ENCODE data around the gene S1PR4.
"Not testable (repeated sequence)": the region's sequence is repeated elsewhere in the genome, so short reads cannot be mapped to it uniquely, and the experiment has no call there.

Gene S1PR4

GRCh38 chr19:3186160-3186688 lies 7.7 kb downstream of the S1PR4 start:
- Histone ChIP-seq H3K9me3 (ENCODE audit: control insufficient read depth, low read depth, low read length) (no peaks in the 10 kb centered on the region), H3K4me3 (ENCODE audit: low read length) (peak overlapping the region; percentile 94), H3K9ac (ENCODE audit: low read length) (peak overlapping the region; percentile 85), H3K27ac (ENCODE audit: low read length) (no peak overlapping the region), H3K27me3 (ENCODE audit: control insufficient read depth, insufficient read depth, low read length) (no peaks in the 10 kb centered on the region), H3K4me1 (ENCODE audit: control insufficient read depth, low read depth, low read length) (peaks cover 6% of the 10 kb centered on the region), H3K36me3 (ENCODE audit: control insufficient read depth, low read depth, low read length) (no peaks in the 10 kb centered on the region)

- Histone ChIP-seq H3K36me3 (ENCODE audit: control insufficient read depth, low read depth, low read length) (no peaks in the 10 kb centered on the region), H3K9ac (ENCODE audit: low read length) (peak overlapping the region; percentile 85), H3K4me3 (ENCODE audit: low read length) (peak overlapping the region; percentile 94), H3K27me3 (ENCODE audit: control insufficient read depth, insufficient read depth, low read length) (no peaks in the 10 kb centered on the region), H3K4me1 (ENCODE audit: control insufficient read depth, low read depth, low read length) (peaks cover 6% of the 10 kb centered on the region), H3K27ac (ENCODE audit: low read length) (no peak overlapping the region), H3K9me3 (ENCODE audit: control insufficient read depth, low read depth, low read length) (no peaks in the 10 kb centered on the region)
These were observed 8.5 kb downstream of the S1PR4 start for GRCh38 chr19:3186891-3187661.

- no peak overlapping the region for H3K4me3 ChIP-seq (ENCODE audit: low read length)
- no peak overlapping the region for H3K27ac ChIP-seq (ENCODE audit: low read length)
- peaks cover 6% of the 10 kb centered on the region for H3K4me1 ChIP-seq (ENCODE audit: control insufficient read depth, low read depth, low read length)
- no peaks in the 10 kb centered on the region for H3K9me3 ChIP-seq (ENCODE audit: control insufficient read depth, low read depth, low read length)
- no peaks in the 10 kb centered on the region for H3K27me3 ChIP-seq (ENCODE audit: control insufficient read depth, insufficient read depth, low read length)
- H3K36me3 ChIP-seq (ENCODE audit: control insufficient read depth, low read depth, low read length) = no peaks in the 10 kb centered on the region
- H3K9ac ChIP-seq (ENCODE audit: low read length) = no peak overlapping the region
These were observed 9.3 kb downstream of the S1PR4 start for GRCh38 chr19:3187662-3188511.

GRCh38 chr19:3188627-3189596 lies 10.3 kb downstream of the S1PR4 start:
- no peak overlapping the region for H3K9ac ChIP-seq (ENCODE audit: low read length)
- peaks cover 6% of the 10 kb centered on the region for H3K4me1 ChIP-seq (ENCODE audit: control insufficient read depth, low read depth, low read length)
- H3K4me3 ChIP-seq (ENCODE audit: low read length) = no peak overlapping the region
- H3K27ac ChIP-seq (ENCODE audit: low read length) = no peak overlapping the region
- no peaks in the 10 kb centered on the region for H3K27me3 ChIP-seq (ENCODE audit: control insufficient read depth, insufficient read depth, low read length)
- H3K36me3 ChIP-seq (ENCODE audit: control insufficient read depth, low read depth, low read length) = no peaks in the 10 kb centered on the region
- no peaks in the 10 kb centered on the region for H3K9me3 ChIP-seq (ENCODE audit: control insufficient read depth, low read depth, low read length)

- Histone ChIP-seq H3K9ac (ENCODE audit: low read length) (no peak overlapping the region), H3K27ac (ENCODE audit: low read length) (no peak overlapping the region), H3K4me1 (ENCODE audit: control insufficient read depth, low read depth, low read length) (peaks cover 6% of the 10 kb centered on the region), H3K36me3 (ENCODE audit: control insufficient read depth, low read depth, low read length) (no peaks in the 10 kb centered on the region), H3K27me3 (ENCODE audit: control insufficient read depth, insufficient read depth, low read length) (no peaks in the 10 kb centered on the region), H3K4me3 (ENCODE audit: low read length) (no peak overlapping the region), H3K9me3 (ENCODE audit: control insufficient read depth, low read depth, low read length) (no peaks in the 10 kb centered on the region)
These were observed 11.3 kb downstream of the S1PR4 start for GRCh38 chr19:3189702-3190469.

- Histone ChIP-seq H3K9ac (ENCODE audit: low read length) (no peak overlapping the region), H3K4me3 (ENCODE audit: low read length) (no peak overlapping the region), H3K4me1 (ENCODE audit: control insufficient read depth, low read depth, low read length) (peaks cover 6% of the 10 kb centered on the region), H3K27me3 (ENCODE audit: control insufficient read depth, insufficient read depth, low read length) (no peaks in the 10 kb centered on the region), H3K36me3 (ENCODE audit: control insufficient read depth, low read depth, low read length) (no peaks in the 10 kb centered on the region), H3K9me3 (ENCODE audit: control insufficient read depth, low read depth, low read length) (no peaks in the 10 kb centered on the region), H3K27ac (ENCODE audit: low read length) (no peak overlapping the region)
These were observed 11.9 kb downstream of the S1PR4 start for GRCh38 chr19:3190470-3190770.

- H3K27ac ChIP-seq (ENCODE audit: low read length) = no peak overlapping the region
- no peak overlapping the region for H3K4me3 ChIP-seq (ENCODE audit: low read length)
- no peaks in the 10 kb centered on the region for H3K27me3 ChIP-seq (ENCODE audit: control insufficient read depth, insufficient read depth, low read length)
- no peaks in the 10 kb centered on the region for H3K9me3 ChIP-seq (ENCODE audit: control insufficient read depth, low read depth, low read length)
- no peaks in the 10 kb centered on the region for H3K36me3 ChIP-seq (ENCODE audit: control insufficient read depth, low read depth, low read length)
- H3K9ac ChIP-seq (ENCODE audit: low read length) = no peak overlapping the region
- H3K4me1 ChIP-seq (ENCODE audit: control insufficient read depth, low read depth, low read length) = peaks cover 6% of the 10 kb centered on the region
These were observed 12.6 kb downstream of the S1PR4 start for GRCh38 chr19:3190921-3191805.

- not testable (repeated sequence) for H3K4me1 ChIP-seq (ENCODE audit: control insufficient read depth, low read depth, low read length)
These were observed 13.2 kb downstream of the S1PR4 start for GRCh38 chr19:3191806-3192104.

GRCh38 chr19:3192228-3192635 lies 13.7 kb downstream of the S1PR4 start:
- Histone ChIP-seq H3K4me1 (ENCODE audit: control insufficient read depth, low read depth, low read length) (peaks cover under 1% of the 10 kb centered on the region), H3K9ac (ENCODE audit: low read length) (no peak overlapping the region), H3K9me3 (ENCODE audit: control insufficient read depth, low read depth, low read length) (no peaks in the 10 kb centered on the region), H3K36me3 (ENCODE audit: control insufficient read depth, low read depth, low read length) (no peaks in the 10 kb centered on the region), H3K27ac (ENCODE audit: low read length) (no peak overlapping the region), H3K27me3 (ENCODE audit: control insufficient read depth, insufficient read depth, low read length) (no peaks in the 10 kb centered on the region), H3K4me3 (ENCODE audit: low read length) (no peak overlapping the region)

More at GRCh38 chr19:3191806-3192104, 13.2 kb downstream of the S1PR4 start:
- H3K27ac ChIP-seq (ENCODE audit: low read length); H3K27me3 ChIP-seq (ENCODE audit: control insufficient read depth, insufficient read depth, low read length); H3K36me3 ChIP-seq (ENCODE audit: control insufficient read depth, low read depth, low read length); H3K9ac ChIP-seq (ENCODE audit: low read length); H3K9me3 ChIP-seq (ENCODE audit: control insufficient read depth, low read depth, low read length); H3K4me3 ChIP-seq (ENCODE audit: low read length): not testable (repeated sequence)

- no peaks in the 10 kb centered on the region for H3K36me3 ChIP-seq (ENCODE audit: control insufficient read depth, low read depth, low read length)
- no peaks in the 10 kb centered on the region for H3K27me3 ChIP-seq (ENCODE audit: control insufficient read depth, insufficient read depth, low read length)
- no peaks in the 10 kb centered on the region for H3K4me1 ChIP-seq (ENCODE audit: control insufficient read depth, low read depth, low read length)
- H3K4me3 ChIP-seq (ENCODE audit: low read length) = no peak overlapping the region
- H3K9me3 ChIP-seq (ENCODE audit: control insufficient read depth, low read depth, low read length) = no peaks in the 10 kb centered on the region
- H3K9ac ChIP-seq (ENCODE audit: low read length) = no peak overlapping the region
- no peak overlapping the region for H3K27ac ChIP-seq (ENCODE audit: low read length)
These were observed 14.1 kb downstream of the S1PR4 start for GRCh38 chr19:3192684-3193083.
